GM12878 (cell line): ENCODE results near the gene PRKCE. TPM values are rescaled to one million over a fixed set of nuclear protein-coding genes. Genes with fewer than 3 reads are reported as not detected.

Experiments used
- ATAC-seq: fragments of 200-7000 bp; cut with Tn5 transposase; 3 replicates; pipeline ENCODE4 v1.9.1; 2020; ENCODE audit warnings: mild to moderate bottlenecking, moderate library complexity
- BruUV-seq: library from RNA; stranded (reverse); fragments of 400-500 nt; replicated peaks from 2 replicates; lab custom pipeline; 2021; lab: Mats Ljungman, UMichigan
- CTCF ChIA-PET: fragments of 300-600 bp; sonication (Branson Sonifier 250); formaldehyde crosslinking; extraction: SDS; loops from one replicate; lab custom pipeline; 2021; ENCODE audit warnings: inconsistent platforms; lab: Yijun Ruan, JAX
- POLR2A ChIA-PET: fragments of 350-600 bp; formaldehyde crosslinking; extraction: SDS; loops from one replicate; lab custom pipeline; 2021; ENCODE audit warnings: inconsistent platforms; lab: Charles Lee
- RAD21 ChIA-PET: fragments of 300-600 bp; sonication (Branson Sonifier 250); formaldehyde crosslinking; loops from one replicate; lab custom pipeline; 2023; ENCODE audit warnings: antibody characterized with exemption; ENCODE audit not compliant: unreplicated experiment; lab: Charles Lee
- SMC1A ChIA-PET: fragments of 300-600 bp; sonication (Branson Sonifier 250); formaldehyde crosslinking; loops from one replicate; lab custom pipeline; 2023; ENCODE audit not compliant: unreplicated experiment, uncharacterized antibody; lab: Charles Lee
- DNase-seq: peaks from one replicate; pipeline ENCODE4 v3.0.0-alpha.2; 2011; ENCODE audit warnings: low read depth, low spot score
- FAIRE-seq: peaks from 3 replicates; lab custom pipeline; 2011; peaks lifted over from hg19 to GRCh38; lab: Jason Lieb, UNC
- H2AFZ ChIP-seq: 2 replicates; pipeline ENCODE4 v1.6.0; 2011; ENCODE audit warnings: low read depth, low read length, control low read depth; ENCODE audit not compliant: control insufficient read depth
- H3K27ac ChIP-seq: 2 replicates; pipeline ENCODE4 v1.5.1; 2011; ENCODE audit warnings: control low read depth; ENCODE audit not compliant: control insufficient read depth, insufficient read depth
- H3K27me3 ChIP-seq, 2 experiments: replicated peaks in 1 of 2; 2 replicates each; pipeline versions ENCODE4 v1.6.0 to v1.6.1; 2011; ENCODE audit warnings: low read length in 1 of 2; ENCODE audit not compliant: control insufficient read depth in 2 of 2, insufficient read depth in 2 of 2
- H3K36me3 ChIP-seq, 2 experiments: 2 replicates each; pipeline ENCODE4 v1.5.1; 2011; ENCODE audit warnings: low read length in 1 of 2; ENCODE audit not compliant: control insufficient read depth in 2 of 2, insufficient read depth in 2 of 2
- H3K4me1 ChIP-seq: 2 replicates; pipeline ENCODE4 v1.6.1; 2011; ENCODE audit warnings: mild to moderate bottlenecking, low read length, moderate library complexity, mixed read lengths; ENCODE audit not compliant: control insufficient read depth, insufficient read depth
- H3K4me2 ChIP-seq: 2 replicates; pipeline ENCODE4 v1.6.0; 2011; ENCODE audit warnings: control low read depth; ENCODE audit not compliant: control insufficient read depth, insufficient read depth
- H3K4me3 ChIP-seq: fragments of 200-600 bp; sonication (generic); 2 replicates; pipeline ENCODE4 v1.5.1; 2016
- H3K79me2 ChIP-seq: 2 replicates; pipeline ENCODE4 v1.6.0; 2011; ENCODE audit warnings: low read length; ENCODE audit not compliant: control insufficient read depth, insufficient read depth
- H3K9ac ChIP-seq: 2 replicates; pipeline ENCODE4 v1.8.0; 2011; ENCODE audit warnings: low read length, control low read depth, mixed read lengths; ENCODE audit not compliant: control insufficient read depth, insufficient read depth
- H3K9me3 ChIP-seq: replicated peaks from 3 replicates; pipeline ENCODE4 v1.5.1; 2011; ENCODE audit warnings: mild to moderate bottlenecking, low read length; ENCODE audit not compliant: control insufficient read depth, insufficient read depth
- H4K20me1 ChIP-seq: 2 replicates; pipeline ENCODE4 v1.6.0; 2011; ENCODE audit not compliant: control insufficient read depth, insufficient read depth
- EZH2 ChIP-seq: IDR thresholded peaks from 2 replicates; pipeline ENCODE4 v1.6.1; 2012; ENCODE audit warnings: low read depth, mild to moderate bottlenecking, control low read depth, inconsistent platforms, low read length, borderline replicate concordance; ENCODE audit not compliant: control insufficient read depth
- NFXL1 ChIP-seq: fragments of 450-650 bp; IDR thresholded peaks from 2 replicates; pipeline ENCODE4 v1.6.1; 2017; ENCODE audit warnings: antibody characterized with exemption, mild to moderate bottlenecking, borderline replicate concordance
- NR2F1 ChIP-seq: fragments of 450-650 bp; conservative IDR thresholded peaks from 2 replicates; pipeline ENCODE4 v1.6.1; 2017; ENCODE audit warnings: mild to moderate bottlenecking
- PBX3 ChIP-seq: IDR thresholded peaks from 2 replicates; pipeline ENCODE4 v1.6.1; 2011; ENCODE audit warnings: mild to moderate bottlenecking, low read depth, low read length, moderate library complexity; ENCODE audit not compliant: insufficient replicate concordance
- RCOR1 ChIP-seq: conservative IDR thresholded peaks from 2 replicates; pipeline ENCODE4 v1.6.1; 2012; ENCODE audit warnings: low read depth, low read length, improper control_type of control experiment
- WGBS: methylation state at CpG from one replicate; pipeline ENCODE4 v1.1.6; 2016; ENCODE audit warnings: low lambda C conversion rate; ENCODE audit not compliant: insufficient replicate concordance, insufficient coverage; ENCODE audit errors: missing lambda C conversion rate; 5-methylcytosine and 5-hydroxymethylcytosine counted together
- in situ Hi-C: fragments of 300-500 bp; cut with MboI; formaldehyde crosslinking; loops from 9 replicates; pipeline ENCODE4 v1.14.3; 2018; ENCODE audit warnings: mixed read lengths
- intact Hi-C: fragments of 100-400 bp; cut with micrococcal nuclease; formaldehyde crosslinking; loops from one replicate; pipeline ENCODE4 v1.14.2; 2022; ENCODE audit not compliant: unreplicated experiment
- polyA plus RNA-seq, 11 experiments: library from polyadenylated mRNA; depleted of rRNA in 4 of 11; unstranded in 6 of 11; stranded (reverse) in 5 of 11; fragments of >200 nt; fragmentation: Nextera tagmentation in 4 of 11; fragmentation: Illumina TruSeq in 1 of 11; extraction: Ambion mirVana in 4 of 11; extraction: Trizol in 1 of 11; gene quantifications; 1 replicate in 1 of 11; 2 replicates in 10 of 11; pipeline versions ENCODE4 v1.2.1 to v1.2.3, GENCODE V29; 2011 to 2016; ENCODE audit warnings: inconsistent platforms in 2 of 11, missing spikeins in 2 of 11, low read depth in 1 of 11
- total RNA-seq, 4 experiments: library from RNA; depleted of rRNA in 3 of 4; stranded (reverse); fragments of >200 nt in 3 of 4; fragmentation: Illumina TruSeq in 1 of 4; extraction: Trizol in 1 of 4; gene quantifications; 2 replicates each; pipeline versions ENCODE4 v1.2.1 to v1.2.3, GENCODE V29; 2013 to 2021

The PRKCE gene
- total and polyA plus RNA-seq, 10 of the 15 experiments (the other 5 are each of a cell fraction or from before 2014, with no cell fraction given) = 2.6 to 28.2 (median 11.3) TPM

GRCh38 chr2:45753381-45753780 is 101.9 kb downstream of the PRKCE start:
- H3K4me2 ChIP-seq = no peak overlapping the region
- ATAC-seq = no peak
- no peak for FAIRE-seq
- H3K79me2 ChIP-seq = no peaks in the 10 kb centered on the region; the same call in 1 of the 2 replicates
- SMC1A ChIA-PET = interaction anchor here (1.8 kb wide), 1 partner anchor 21 kb away, joined by 4 read pairs; no protein-coding TSS in a partner anchor
- H3K27ac ChIP-seq = no peak overlapping the region
- H3K27me3 ChIP-seq = no peaks in the 10 kb centered on the region
- in situ Hi-C loops (no loop called here), intact Hi-C loops (no loop called here)
- no peaks in the 10 kb centered on the region for H4K20me1 ChIP-seq
- H3K4me1 ChIP-seq = peaks cover 7% of the 10 kb centered on the region; the same call in 1 of the 2 replicates
- no peak for TF ChIP-seq PBX3
- no peak for TF ChIP-seq EZH2
- no peak for TF ChIP-seq NFXL1
- no peak for TF ChIP-seq RCOR1
- no peak for TF ChIP-seq NR2F1
- no TSS peak for BruUV-seq
- no peak overlapping the region for H3K9ac ChIP-seq
- H3K9me3 ChIP-seq = no peaks in the 10 kb centered on the region
- H3K36me3 ChIP-seq = no peaks in the 10 kb centered on the region
- POLR2A ChIA-PET = no interaction called here
- 93% methylated on average over 4 of the region's 4 CpGs for WGBS
- CTCF ChIA-PET = interaction anchor here (0.7 to 1.6 kb wide), 2 partner anchors 10 to 17 kb away, joined by 3 read pairs; no protein-coding TSS in a partner anchor
- H3K4me3 ChIP-seq = no peak overlapping the region
- no peak for DNase-seq
- RAD21 ChIA-PET = no interaction called here
- no peak overlapping the region for H2AFZ ChIP-seq
